ENCODE results near the gene CBX7. TPM values are rescaled to one million over a fixed set of nuclear protein-coding genes. Genes with fewer than 3 reads are reported as not detected.

CBX7 gene
- polyA plus RNA-seq, 1 donor from 2014 or later: 4.4 TPM

- Histone ChIP-seq H3K36me3 (ENCODE audit: insufficient read depth, low read length) (no peaks in the 10 kb centered on the region), H4K20me1 (ENCODE audit: insufficient read depth) (no peaks in the 10 kb centered on the region), H3K27me3 (ENCODE audit: insufficient read depth, low read depth, low read length) (no peaks in the 10 kb centered on the region), H3K4me3 (ENCODE audit: low read length) (no peak overlapping the region), H3K9me3 (ENCODE audit: low read length) (no peaks in the 10 kb centered on the region), H3F3A (ENCODE audit: insufficient read depth, low read length, poor library complexity, severe bottlenecking) (no peaks in the 10 kb centered on the region), H3K9ac (ENCODE audit: low read length) (no peak overlapping the region), H3K79me2 (replicated peaks; ENCODE audit: insufficient read depth, low read length) (no peaks in the 10 kb centered on the region), H3K9me2 (ENCODE audit: insufficient read depth, low read length) (no peaks in the 10 kb centered on the region), H2AFZ (ENCODE audit: low read depth, low read length) (no peak overlapping the region), H3K4me2 (ENCODE audit: low read length) (no peak overlapping the region), H3K27ac (ENCODE audit: low read length) (no peak overlapping the region)
- TF ChIP-seq EP300 (conservative IDR thresholded peaks at IDR 0.05; ENCODE audit: poor library complexity, severe bottlenecking) (no peak), TAF1 (IDR thresholded peaks at IDR 0.05; ENCODE audit: low read depth) (no peak), RAD21 (conservative IDR thresholded peaks at IDR 0.05) (no peak), REST (IDR thresholded peaks at IDR 0.05; ENCODE audit: borderline replicate concordance) (no peak), SMC3 (conservative IDR thresholded peaks at IDR 0.05; ENCODE audit: poor library complexity) (no peak), MXI1 (conservative IDR thresholded peaks at IDR 0.05; ENCODE audit: poor library complexity, severe bottlenecking) (no peak)
- TF ChIP-seq, protein P1, sequence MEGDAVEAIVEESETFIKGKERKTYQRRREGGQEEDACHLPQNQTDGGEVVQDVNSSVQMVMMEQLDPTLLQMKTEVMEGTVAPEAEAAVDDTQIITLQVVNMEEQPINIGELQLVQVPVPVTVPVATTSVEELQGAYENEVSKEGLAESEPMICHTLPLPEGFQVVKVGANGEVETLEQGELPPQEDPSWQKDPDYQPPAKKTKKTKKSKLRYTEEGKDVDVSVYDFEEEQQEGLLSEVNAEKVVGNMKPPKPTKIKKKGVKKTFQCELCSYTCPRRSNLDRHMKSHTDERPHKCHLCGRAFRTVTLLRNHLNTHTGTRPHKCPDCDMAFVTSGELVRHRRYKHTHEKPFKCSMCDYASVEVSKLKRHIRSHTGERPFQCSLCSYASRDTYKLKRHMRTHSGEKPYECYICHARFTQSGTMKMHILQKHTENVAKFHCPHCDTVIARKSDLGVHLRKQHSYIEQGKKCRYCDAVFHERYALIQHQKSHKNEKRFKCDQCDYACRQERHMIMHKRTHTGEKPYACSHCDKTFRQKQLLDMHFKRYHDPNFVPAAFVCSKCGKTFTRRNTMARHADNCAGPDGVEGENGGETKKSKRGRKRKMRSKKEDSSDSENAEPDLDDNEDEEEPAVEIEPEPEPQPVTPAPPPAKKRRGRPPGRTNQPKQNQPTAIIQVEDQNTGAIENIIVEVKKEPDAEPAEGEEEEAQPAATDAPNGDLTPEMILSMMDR (IDR thresholded peaks at IDR 0.05; ENCODE audit: poor library complexity, severe bottlenecking): no peak
These were observed 26.0 kb upstream of the CBX7 start for GRCh38 chr22:39178206-39179111.

DNA sequence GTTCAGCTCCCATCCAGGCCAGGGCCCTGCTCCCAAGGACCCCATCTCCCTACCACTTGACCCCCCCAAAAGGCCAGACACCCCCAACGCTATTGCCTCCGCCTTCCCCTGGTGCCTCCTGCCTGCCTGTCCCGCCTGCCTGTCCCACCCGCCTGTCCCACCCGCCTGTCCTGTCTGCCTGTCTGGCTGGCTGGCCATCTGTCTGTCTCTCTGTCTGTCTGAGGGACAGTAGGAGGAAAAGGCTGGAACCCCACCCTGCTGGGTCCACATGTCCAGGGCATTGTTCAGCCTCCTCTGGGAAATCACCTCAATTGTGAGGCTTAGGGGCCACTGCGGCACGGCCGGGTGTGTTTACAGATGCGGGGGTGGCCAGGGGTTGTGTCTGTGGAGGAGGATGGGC, 25.3 kb upstream of the CBX7 start:
- H3K79me2 ChIP-seq (replicated peaks; ENCODE audit: insufficient read depth, low read length): no peaks in the 10 kb centered on the region
- H3K27ac ChIP-seq (ENCODE audit: low read length): no peak overlapping the region
- H3K4me2 ChIP-seq (ENCODE audit: low read length): no peak overlapping the region
- no peak overlapping the region for H3K4me3 ChIP-seq (ENCODE audit: low read length)
- no peak overlapping the region for H3K9ac ChIP-seq (ENCODE audit: low read length)
- H3K36me3 ChIP-seq (ENCODE audit: insufficient read depth, low read length): no peaks in the 10 kb centered on the region
- H3F3A ChIP-seq (ENCODE audit: insufficient read depth, low read length, poor library complexity, severe bottlenecking): no peaks in the 10 kb centered on the region
- no peak for TF ChIP-seq MXI1 (conservative IDR thresholded peaks at IDR 0.05; ENCODE audit: poor library complexity, severe bottlenecking)
- TF ChIP-seq REST (IDR thresholded peaks at IDR 0.05; ENCODE audit: borderline replicate concordance): no peak
- TF ChIP-seq EZH2 (IDR thresholded peaks at IDR 0.05; ENCODE audit: borderline replicate concordance, insufficient read depth, low read length, poor library complexity, severe bottlenecking): no peak
- TF ChIP-seq EP300 (conservative IDR thresholded peaks at IDR 0.05; ENCODE audit: poor library complexity, severe bottlenecking): no peak
- no peak for TF ChIP-seq TAF1 (IDR thresholded peaks at IDR 0.05; ENCODE audit: low read depth)
- no peak for TF ChIP-seq POLR2AphosphoS5 (IDR thresholded peaks at IDR 0.05)
- no peak for TF ChIP-seq SMC3 (conservative IDR thresholded peaks at IDR 0.05; ENCODE audit: poor library complexity)
- no peak for TF ChIP-seq RAD21 (conservative IDR thresholded peaks at IDR 0.05)
- no peaks in the 10 kb centered on the region for H3K9me2 ChIP-seq (ENCODE audit: insufficient read depth, low read length)
- no peaks in the 10 kb centered on the region for H3K9me3 ChIP-seq (ENCODE audit: low read length)
- H2AFZ ChIP-seq (ENCODE audit: low read depth, low read length): no peak overlapping the region
- no peaks in the 10 kb centered on the region for H4K20me1 ChIP-seq (ENCODE audit: insufficient read depth)
- no peaks in the 10 kb centered on the region for H3K27me3 ChIP-seq (ENCODE audit: insufficient read depth, low read depth, low read length)

Data from neural cell (in vitro differentiated cells).